CD14-positive monocyte (primary cell): ENCODE measurements around the gene COPS6. TPM values are rescaled to one million over a fixed set of nuclear protein-coding genes. Genes with fewer than 3 reads are reported as not detected.

Experiments
- DNase-seq, 3 donors: peaks; one replicate each; pipeline ENCODE4 v3.0.0-alpha.2; 2011 to 2022
- H2AFZ ChIP-seq: 2 replicates; pipeline ENCODE4 v1.6.0; 2012; ENCODE audit warnings: mild to moderate bottlenecking, low read depth, low read length, inconsistent platforms; ENCODE audit not compliant: insufficient read depth, poor library complexity, severe bottlenecking
- H3K27ac ChIP-seq, 2 donors: 1 replicate in 1 of 2; 2 replicates in 1 of 2; pipeline ENCODE4 v1.5.1; 2012 to 2013; ENCODE audit warnings: low read length in 2 of 2, control low read depth in 1 of 2, inconsistent platforms in 1 of 2, low read depth in 1 of 2, mild to moderate bottlenecking in 1 of 2
- H3K27me3 ChIP-seq, 2 donors: one replicate each; pipeline versions ENCODE4 v1.6.0 to v1.6.1; 2011 to 2013; ENCODE audit warnings: low read length in 2 of 2; ENCODE audit not compliant: control insufficient read depth in 2 of 2, insufficient read depth in 2 of 2
- H3K36me3 ChIP-seq, 2 donors: replicated peaks in 1 of 2; 1 replicate in 1 of 2; 2 replicates in 1 of 2; pipeline versions ENCODE4 v1.5.1 to v1.6.1; 2012 to 2013; ENCODE audit warnings: low read length in 2 of 2, control low read depth in 1 of 2, inconsistent platforms in 1 of 2, mild to moderate bottlenecking in 1 of 2; ENCODE audit not compliant: insufficient read depth in 2 of 2, control insufficient read depth in 1 of 2
- H3K4me1 ChIP-seq, 2 donors: 1 replicate in 1 of 2; 2 replicates in 1 of 2; pipeline versions ENCODE4 v1.5.1 to v1.6.1; 2012 to 2013; ENCODE audit warnings: low read length in 2 of 2, control low read depth in 1 of 2, inconsistent platforms in 1 of 2, mild to moderate bottlenecking in 1 of 2, moderate library complexity in 1 of 2; ENCODE audit not compliant: insufficient read depth in 2 of 2, control insufficient read depth in 1 of 2
- H3K4me2 ChIP-seq: replicated peaks from 2 replicates; pipeline ENCODE3; 2012; ENCODE audit warnings: low read length, moderate library complexity, mild to moderate bottlenecking; ENCODE audit not compliant: poor library complexity, severe bottlenecking; ENCODE audit errors: extremely low read depth
- H3K4me3 ChIP-seq, 3 experiments: fragments of 200-600 bp in 1 of 3; sonication (generic) in 1 of 3; replicated peaks in 1 of 3; 1 replicate in 2 of 3; 2 replicates in 1 of 3; pipeline ENCODE4 v1.5.1; 2011 to 2013; ENCODE audit warnings: low read length in 3 of 3, mild to moderate bottlenecking in 3 of 3, control low read depth in 2 of 3, low read depth in 2 of 3, inconsistent platforms in 1 of 3, moderate library complexity in 1 of 3
- H3K79me2 ChIP-seq: 2 replicates; pipeline ENCODE4 v1.6.0; 2012; ENCODE audit warnings: mild to moderate bottlenecking, control low read depth, inconsistent platforms, low read length, moderate library complexity; ENCODE audit not compliant: insufficient read depth
- H3K9ac ChIP-seq: 2 replicates; pipeline ENCODE4 v1.6.0; 2017; ENCODE audit warnings: low read length, mild to moderate bottlenecking; ENCODE audit not compliant: insufficient read depth, poor library complexity, severe bottlenecking
- H3K9me3 ChIP-seq, 2 donors: replicated peaks in 1 of 2; 1 replicate in 1 of 2; 2 replicates in 1 of 2; pipeline versions ENCODE4 v1.5.1 to v1.6.1; 2012 to 2013; ENCODE audit warnings: low read length in 2 of 2, control low read depth in 1 of 2; ENCODE audit not compliant: control insufficient read depth in 1 of 2, insufficient read depth in 1 of 2
- H4K20me1 ChIP-seq: 2 replicates; pipeline ENCODE4 v1.6.0; 2012; ENCODE audit warnings: mild to moderate bottlenecking, low read length, control low read depth, moderate library complexity; ENCODE audit not compliant: insufficient read depth
- H3K27ac Mint-ChIP-seq, 7 donors: one replicate each; pipeline ENCODE4 v1.8.0; 2020; ENCODE audit warnings: mild to moderate bottlenecking in 7 of 7, mixed read lengths in 7 of 7, moderate library complexity in 6 of 7, inconsistent platforms in 2 of 7
- H3K27me3 Mint-ChIP-seq, 3 donors: one replicate each; pipeline ENCODE4 v1.8.0; 2021 to 2022; ENCODE audit warnings: low read depth in 3 of 3, mild to moderate bottlenecking in 3 of 3, mixed read lengths in 3 of 3, moderate library complexity in 3 of 3, inconsistent platforms in 1 of 3
- H3K36me3 Mint-ChIP-seq, 2 donors: one replicate each; pipeline ENCODE4 v1.8.0; 2020; ENCODE audit warnings: mixed read lengths in 2 of 2, inconsistent platforms in 1 of 2, mild to moderate bottlenecking in 1 of 2
- H3K4me1 Mint-ChIP-seq: one replicate; pipeline ENCODE4 v1.8.0; 2020; ENCODE audit warnings: mild to moderate bottlenecking, mixed read lengths
- H3K4me3 Mint-ChIP-seq, 2 donors: one replicate each; pipeline ENCODE4 v1.8.0; 2020; ENCODE audit warnings: mild to moderate bottlenecking in 2 of 2, mixed read lengths in 2 of 2, moderate library complexity in 1 of 2
- H3K9me3 Mint-ChIP-seq, 7 donors: one replicate each; pipeline ENCODE4 v1.8.0; 2020 to 2022; ENCODE audit warnings: mixed read lengths in 7 of 7, mild to moderate bottlenecking in 6 of 7, moderate library complexity in 6 of 7, inconsistent platforms in 2 of 7
- CTCF ChIP-seq: fragments of 200-600 bp; IDR thresholded peaks from one replicate; pipeline ENCODE4 v1.8.0; 2022; ENCODE audit warnings: antibody characterized with exemption, mild to moderate bottlenecking
- WGBS: methylation state at CpG from one replicate; pipeline ENCODE4 v1.1.5; 2013; ENCODE audit warnings: missing lambda C conversion rate; ENCODE audit not compliant: insufficient coverage; 5-methylcytosine and 5-hydroxymethylcytosine counted together
- intact Hi-C, 2 donors: fragments of 100-400 bp; cut with micrococcal nuclease; formaldehyde crosslinking; loops; one replicate each; pipeline versions ENCODE4 v1.15.0 to v1.15.1; 2023
- polyA plus RNA-seq, 3 donors: library from polyadenylated mRNA; depleted of rRNA in 1 of 3; unstranded in 2 of 3; stranded (reverse) in 1 of 3; fragments of 300-500 nt in 2 of 3; fragments of >200 nt in 1 of 3; fragmentation: Illumina TruSeq in 2 of 3; gene quantifications; 1 replicate in 2 of 3; 2 replicates in 1 of 3; pipeline ENCODE4 v1.2.3, GENCODE V29; 2012 to 2021

The COPS6 gene
- polyA plus RNA-seq, 3 donors, result 77.1 to 119 (median 109) TPM

GRCh38 chr7:100124301-100125230, 35.8 kb downstream of the COPS6 start:
- Mint-ChIP-seq H3K36me3 (peaks cover 2 to 3% of the 10 kb centered on the region in 2 donors), H3K27me3 (peaks cover 10 to 17% (median 13%) of the 10 kb centered on the region in 3 donors), H3K4me3 (peak overlapping the region; percentile 22 to 32), H3K27ac (peak overlapping the region; percentile 11 to 79 (median 64)), H3K9me3 (peaks cover 0 to 3% (median 0%) of the 10 kb centered on the region in 7 donors), H3K4me1 (peaks cover 55% of the 10 kb centered on the region)
- DNase-seq, result no peak
- Histone ChIP-seq H3K4me3 (peak overlapping the region in 1 of 3 experiments; percentile 43), H3K9me3 (no peaks in the 10 kb centered on the region), H4K20me1 (peaks cover 3% of the 10 kb centered on the region), H3K36me3 (no peaks in the 10 kb centered on the region), H3K27me3 (peaks cover 0 to 14% of the 10 kb centered on the region in 2 donors), H3K9ac (peak overlapping the region; percentile 33), H3K27ac (peak overlapping the region in 1 of 2 donors; percentile 62), H3K4me1 (peaks cover 52 to 63% of the 10 kb centered on the region in 2 donors), H2AFZ (no peak overlapping the region), H3K79me2 (peaks cover 17% of the 10 kb centered on the region), H3K4me2 (peak overlapping the region; percentile 53)
- intact Hi-C loops, result loop anchor here in 1 of 2 donors (5.0 to 10.0 kb wide), 2 partner anchors 202 to 550 kb away; partner anchors contain the start of gene GNB2
- WGBS, result 40% methylated on average over 1 of the region's 4 CpGs
- no peak for TF ChIP-seq CTCF

GRCh38 chr7:100126239-100126930, 37.6 kb downstream of the COPS6 start:
- Histone ChIP-seq H3K27me3 (peaks cover 0 to 14% of the 10 kb centered on the region in 2 donors), H4K20me1 (peaks cover 3% of the 10 kb centered on the region), H3K4me3 (peak overlapping the region; percentile 83 to 93 (median 87)), H2AFZ (peak overlapping the region; percentile 97), H3K4me1 (peaks cover 44 to 55% of the 10 kb centered on the region in 2 donors), H3K9me3 (no peaks in the 10 kb centered on the region), H3K4me2 (peak overlapping the region; percentile 98), H3K27ac (peak overlapping the region; percentile 92 to 93), H3K36me3 (no peaks in the 10 kb centered on the region), H3K9ac (peak overlapping the region; percentile 81), H3K79me2 (peaks cover 13% of the 10 kb centered on the region)
- H3K27ac Mint-ChIP-seq, result peak overlapping the region; percentile 98 to 100 (median 99)
- WGBS, result 16% methylated on average over 28 of the region's 29 CpGs
- peaks cover 0 to 3% (median 0%) of the 10 kb centered on the region in 7 donors for H3K9me3 Mint-ChIP-seq
- peak overlapping the region; percentile 98 to 99 for H3K4me3 Mint-ChIP-seq
- no peak for DNase-seq
- H3K36me3 Mint-ChIP-seq, result peaks cover 2 to 3% of the 10 kb centered on the region in 2 donors
- TF ChIP-seq CTCF, result no peak
- intact Hi-C loops, result loop anchor here in 1 of 2 donors (5.0 to 10.0 kb wide), 2 partner anchors 204 to 548 kb away; partner anchors contain the start of gene GNB2
- peaks cover 48% of the 10 kb centered on the region for H3K4me1 Mint-ChIP-seq
- peaks cover 11 to 19% (median 16%) of the 10 kb centered on the region in 3 donors for H3K27me3 Mint-ChIP-seq
